ENCODE data around the gene DCUN1D3.

DCUN1D3 gene

GRCh38 chr16:20818929-20819585, 81.1 kb downstream of the DCUN1D3 start:
- DNase-seq: no peak

DNA sequence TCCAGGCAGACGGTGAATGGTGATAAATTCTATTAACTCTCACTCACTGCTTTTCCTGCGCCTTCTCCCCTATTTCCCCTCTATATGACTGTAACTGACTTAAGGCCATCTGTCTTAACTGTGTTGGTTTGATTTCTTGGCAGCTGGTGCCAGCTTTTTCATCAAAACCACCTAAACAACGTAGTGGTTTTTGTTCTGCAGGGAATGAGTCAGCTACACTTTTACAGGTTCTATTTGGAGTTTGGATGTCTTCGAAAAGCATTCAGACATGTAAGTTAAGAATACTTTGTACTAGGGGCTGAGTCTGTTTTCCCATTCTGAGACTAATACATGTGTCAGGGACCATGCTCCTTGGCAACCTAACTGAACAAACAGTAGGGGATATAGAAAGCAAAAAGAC, 85.4 kb downstream of the DCUN1D3 start:
- no peak for DNase-seq

- no peak for DNase-seq
Observed at GRCh38 chr16:20812510-20812909, 87.6 kb downstream of the DCUN1D3 start.

DNA sequence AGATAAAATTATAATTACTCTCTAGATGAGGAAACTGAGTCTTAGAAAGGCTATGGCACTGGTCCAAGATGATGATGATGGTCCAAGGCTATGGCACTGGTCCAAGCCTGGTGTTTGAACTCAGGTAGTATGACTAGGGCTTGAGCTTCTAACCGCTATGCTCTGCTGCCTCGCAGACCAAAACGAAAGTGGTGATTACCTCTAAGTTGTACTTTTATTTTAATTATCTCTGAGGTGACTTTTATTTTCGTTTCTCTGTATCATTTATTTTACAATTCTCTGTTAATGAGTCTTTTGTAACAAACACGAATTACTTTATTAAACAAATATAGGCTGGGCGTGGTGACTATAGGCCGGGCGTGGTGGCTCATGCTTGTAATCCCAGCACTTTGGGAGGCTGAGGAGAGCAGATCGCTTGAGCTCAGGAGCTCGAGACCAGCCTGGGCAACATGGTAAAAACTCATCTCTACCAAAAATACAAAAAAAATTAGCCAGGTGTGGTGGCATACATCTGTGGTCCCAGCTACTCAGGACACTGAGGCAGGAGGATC, 88.2 kb downstream of the DCUN1D3 start:
- no peak for DNase-seq

- no peak for DNase-seq
Observed at GRCh38 chr16:20807862-20808261, 92.3 kb downstream of the DCUN1D3 start.

GRCh38 chr16:20806168-20807050, 93.7 kb downstream of the DCUN1D3 start, which contains the start of the genes ERI2 and REXO5:
Gene ERI2, minus strand, starts transcription at chr16:20806472. Its CDS starts 42 bp downstream, at chr16:20806430.
Gene REXO5, plus strand, starts transcription at chr16:20806527. Its CDS starts 427 bp downstream, at chr16:20806954.
- peak; percentile 71 for DNase-seq

DNA sequence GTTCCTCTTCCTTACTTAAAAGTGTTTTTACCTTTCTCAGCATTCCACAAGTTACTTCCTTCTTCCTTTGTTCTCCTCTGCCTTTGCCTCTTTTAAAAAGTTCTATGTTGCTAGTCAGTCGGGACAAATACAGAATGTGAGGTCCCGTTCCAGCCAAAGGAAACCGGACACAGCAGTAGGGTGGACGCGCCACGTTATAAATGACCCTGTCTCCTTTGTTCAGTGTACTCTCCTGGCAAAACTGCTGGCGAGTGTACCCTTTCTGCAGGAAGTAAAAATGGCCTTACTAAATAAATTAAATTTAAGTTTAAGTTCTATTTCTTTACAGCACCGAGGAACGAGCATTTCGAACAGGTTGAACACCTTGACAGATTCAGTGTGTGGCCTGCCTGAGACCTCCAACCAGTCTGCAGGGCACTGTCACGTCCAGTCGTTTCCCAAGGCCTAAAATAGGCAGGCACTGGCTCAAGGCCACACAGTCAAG, 94.4 kb downstream of the DCUN1D3 start:
- DNase-seq: peak; percentile 6

All from CD4-positive, alpha-beta T cell treated with Interleukin-4 for 4 hours (primary cell).